Epithelial cell of esophagus (primary cell): Measurements from ENCODE around the gene PTGFRN.
A peak's percentile ranks its signal among the peaks of the same experiment; 100 is the strongest.

Source experiments
- DNase-seq: peaks from one replicate; pipeline ENCODE4 v3.0.0; 2010; ENCODE audit warnings: low read depth
- H3K4me3 ChIP-seq: 2 replicates; pipeline ENCODE4 v1.5.1; 2011; ENCODE audit warnings: mild to moderate bottlenecking, low read length, control low read depth
- TF ChIP-seq, protein P1 (sequence below): IDR thresholded peaks from 2 replicates; pipeline ENCODE4 v1.5.1; 2011; ENCODE audit warnings: low read depth, mild to moderate bottlenecking, low read length, control low read depth, inconsistent platforms; ENCODE audit not compliant: insufficient read depth; ENCODE audit errors: missing control alignments

Gene PTGFRN

GRCh38 chr1:116983112-116983511, 73.4 kb downstream of the PTGFRN start:
- TF ChIP-seq, protein P1, sequence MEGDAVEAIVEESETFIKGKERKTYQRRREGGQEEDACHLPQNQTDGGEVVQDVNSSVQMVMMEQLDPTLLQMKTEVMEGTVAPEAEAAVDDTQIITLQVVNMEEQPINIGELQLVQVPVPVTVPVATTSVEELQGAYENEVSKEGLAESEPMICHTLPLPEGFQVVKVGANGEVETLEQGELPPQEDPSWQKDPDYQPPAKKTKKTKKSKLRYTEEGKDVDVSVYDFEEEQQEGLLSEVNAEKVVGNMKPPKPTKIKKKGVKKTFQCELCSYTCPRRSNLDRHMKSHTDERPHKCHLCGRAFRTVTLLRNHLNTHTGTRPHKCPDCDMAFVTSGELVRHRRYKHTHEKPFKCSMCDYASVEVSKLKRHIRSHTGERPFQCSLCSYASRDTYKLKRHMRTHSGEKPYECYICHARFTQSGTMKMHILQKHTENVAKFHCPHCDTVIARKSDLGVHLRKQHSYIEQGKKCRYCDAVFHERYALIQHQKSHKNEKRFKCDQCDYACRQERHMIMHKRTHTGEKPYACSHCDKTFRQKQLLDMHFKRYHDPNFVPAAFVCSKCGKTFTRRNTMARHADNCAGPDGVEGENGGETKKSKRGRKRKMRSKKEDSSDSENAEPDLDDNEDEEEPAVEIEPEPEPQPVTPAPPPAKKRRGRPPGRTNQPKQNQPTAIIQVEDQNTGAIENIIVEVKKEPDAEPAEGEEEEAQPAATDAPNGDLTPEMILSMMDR, result no peak
- no peak overlapping the region for H3K4me3 ChIP-seq
- no peak for DNase-seq

- DNase-seq, result no peak
- TF ChIP-seq, protein P1, result no peak
- no peak overlapping the region for H3K4me3 ChIP-seq
Observed at GRCh38 chr1:116983678-116984077, 74.0 kb downstream of the PTGFRN start.

DNA sequence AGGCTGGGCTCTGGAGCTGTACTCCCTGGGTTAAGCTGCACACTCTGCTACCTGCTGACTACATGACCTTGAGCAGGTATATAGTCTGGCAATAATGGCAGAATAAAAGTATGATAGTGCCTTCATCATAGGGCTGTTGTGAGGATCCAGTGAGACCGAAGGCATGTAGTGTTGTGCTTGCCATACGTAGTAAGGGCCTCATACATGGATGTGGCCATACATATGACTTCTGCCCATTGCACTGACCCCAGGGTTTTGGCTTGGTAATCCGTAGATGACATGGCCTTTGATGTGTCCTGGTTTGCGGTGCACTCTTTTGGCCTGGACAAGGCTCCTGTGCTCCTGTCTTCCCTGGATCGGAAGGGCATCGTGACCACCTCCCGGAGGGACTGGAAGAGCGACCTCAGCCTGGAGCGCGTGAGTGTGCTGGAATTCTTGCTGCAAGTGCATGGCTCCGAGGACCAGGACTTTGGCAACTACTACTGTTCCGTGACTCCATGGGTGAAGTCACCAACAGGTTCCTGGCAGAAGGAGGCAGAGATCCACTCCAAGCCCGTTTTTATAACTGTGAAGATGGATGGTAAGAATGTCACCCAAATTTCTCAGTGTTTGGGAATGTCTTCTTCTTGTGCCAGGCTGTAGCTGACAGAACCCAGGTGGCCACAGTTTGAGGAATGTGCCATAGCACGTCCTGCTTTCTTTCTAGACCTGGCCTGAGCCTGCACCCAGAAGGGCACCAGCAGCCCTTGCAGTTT, 74.9 kb downstream of the PTGFRN start:
- TF ChIP-seq, protein P1, result no peak
- DNase-seq, result no peak

DNA sequence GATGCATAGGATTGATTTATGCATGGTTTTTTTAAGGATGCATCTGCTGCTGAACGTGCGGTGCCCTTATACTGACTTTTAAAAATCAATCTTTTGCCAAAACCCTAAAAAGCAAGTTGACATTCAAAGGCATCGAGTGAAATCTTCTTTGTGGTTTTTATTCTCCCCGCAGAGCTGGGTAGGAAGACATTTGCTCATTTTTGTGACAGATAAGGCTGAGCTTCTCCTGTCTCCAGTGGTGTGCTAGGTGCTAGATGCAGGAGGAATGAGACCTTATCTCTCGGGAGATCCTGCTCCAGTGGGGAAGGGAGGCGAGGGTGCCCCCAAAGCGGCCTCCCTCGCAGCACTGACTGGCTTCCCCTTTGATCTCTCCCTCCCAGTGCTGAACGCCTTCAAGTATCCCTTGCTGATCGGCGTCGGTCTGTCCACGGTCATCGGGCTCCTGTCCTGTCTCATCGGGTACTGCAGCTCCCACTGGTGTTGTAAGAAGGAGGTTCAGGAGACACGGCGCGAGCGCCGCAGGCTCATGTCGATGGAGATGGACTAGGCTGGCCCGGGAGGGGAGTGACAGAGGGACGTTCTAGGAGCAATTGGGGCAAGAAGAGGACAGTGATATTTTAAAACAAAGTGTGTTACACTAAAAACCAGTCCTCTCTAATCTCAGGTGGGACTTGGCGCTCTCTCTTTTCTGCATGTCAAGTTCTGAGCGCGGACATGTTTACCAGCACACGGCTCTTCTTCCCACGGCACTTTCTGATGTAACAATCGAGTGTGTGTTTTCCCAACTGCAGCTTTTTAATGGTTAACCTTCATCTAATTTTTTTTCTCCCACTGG, 76.9 kb downstream of the PTGFRN start:
- TF ChIP-seq, protein P1, result no peak
- no peak for DNase-seq
- no peak overlapping the region for H3K4me3 ChIP-seq

More for the DNA sequence above, 74.9 kb downstream of the PTGFRN start:
- no peak overlapping the region for H3K4me3 ChIP-seq

DNA sequence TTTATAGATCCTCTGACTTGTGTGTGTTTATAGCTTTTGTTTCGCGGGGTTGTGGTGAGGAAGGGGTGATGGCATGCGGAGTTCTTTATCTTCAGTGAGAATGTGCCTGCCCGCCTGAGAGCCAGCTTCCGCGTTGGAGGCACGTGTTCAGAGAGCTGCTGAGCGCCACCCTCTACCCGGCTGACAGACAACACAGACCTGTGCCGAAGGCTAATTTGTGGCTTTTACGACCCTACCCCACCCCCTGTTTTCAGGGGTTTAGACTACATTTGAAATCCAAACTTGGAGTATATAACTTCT, 77.5 kb downstream of the PTGFRN start:
- TF ChIP-seq, protein P1, result no peak
- no peak overlapping the region for H3K4me3 ChIP-seq
- no peak for DNase-seq

DNA sequence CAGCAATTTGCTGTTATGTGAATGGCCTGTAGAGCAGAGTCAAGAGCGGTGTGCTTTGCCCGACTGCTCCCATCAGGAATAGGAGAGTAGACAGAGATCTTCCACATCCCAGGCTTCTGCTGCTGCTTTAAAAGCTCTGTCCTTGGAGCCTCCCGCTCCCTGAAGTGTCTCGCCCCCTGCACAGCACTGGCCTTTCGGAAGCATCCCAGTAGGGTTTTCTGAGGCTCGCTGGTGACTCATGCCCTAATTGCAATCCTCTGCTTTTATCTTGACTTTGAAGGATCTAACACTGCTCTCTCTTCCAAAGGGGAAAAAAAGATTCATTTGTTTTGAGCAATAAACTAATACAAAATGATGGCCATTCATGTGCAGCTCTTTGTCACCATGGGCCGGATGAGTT, 78.5 kb downstream of the PTGFRN start:
- no peak overlapping the region for H3K4me3 ChIP-seq
- peak; percentile 46 for DNase-seq
- TF ChIP-seq, protein P1, result no peak
